HCT116 (cell line): ENCODE measurements around the gene APOBEC3C. TPM values are rescaled to one million over a fixed set of nuclear protein-coding genes. Genes with fewer than 3 reads are reported as not detected.

ENCODE experiments used
- ATAC-seq: fragments of 200-7000 bp; cut with Tn5 transposase; 2 replicates; pipeline ENCODE4 v1.9.1; 2020; ENCODE audit warnings: mild to moderate bottlenecking, moderate library complexity
- BruUV-seq: library from RNA; stranded (reverse); fragments of 400-500 nt; replicated peaks from 2 replicates; lab custom pipeline; 2021; lab: Mats Ljungman, UMichigan
- CTCF ChIA-PET: fragments of 300-600 bp; sonication (Branson Sonifier 250); formaldehyde crosslinking; loops from one replicate; lab custom pipeline; 2021; ENCODE audit warnings: antibody characterized with exemption; lab: Charles Lee
- POLR2A ChIA-PET: fragments of 300-600, 350-600 bp; sonication (Branson Sonifier 250); formaldehyde crosslinking; loops from one replicate; lab custom pipeline; 2021; ENCODE audit warnings: antibody characterized with exemption; lab: Charles Lee
- RAD21 ChIA-PET, 2 experiments: fragments of 300-600 bp; sonication (Branson Sonifier 250); formaldehyde crosslinking; loops; one replicate each; lab custom pipeline; 2023; ENCODE audit warnings: low total read pairs in 2 of 2; ENCODE audit not compliant: uncharacterized antibody in 2 of 2, unreplicated experiment in 2 of 2, low non-redundant PET in 1 of 2; lab: Charles Lee
- DNase-seq: peaks from one replicate; pipeline ENCODE4 v3.0.0-alpha.2; 2010; ENCODE audit warnings: low read depth, low spot score
- H2AFZ ChIP-seq: fragments of 200-600 bp; shearing (Covaris generic), sonication (generic); 2 replicates; pipeline ENCODE4 v1.6.1; 2017; ENCODE audit warnings: low read depth, mixed run types, mixed read lengths, antibody characterized with exemption, low read length; ENCODE audit not compliant: poor library complexity, severe bottlenecking
- H3K27ac ChIP-seq: 2 replicates; pipeline ENCODE4 v1.5.1; 2012; ENCODE audit warnings: low read depth, low read length
- H3K27me3 ChIP-seq: fragments of 200-600 bp; sonication (generic); 2 replicates; pipeline ENCODE4 v1.6.1; 2016; ENCODE audit warnings: mixed run types, low read length, mixed read lengths; ENCODE audit not compliant: insufficient read depth
- H3K36me3 ChIP-seq, 2 experiments: fragments of 200-500 bp in 1 of 2; fragments of 200-600 bp in 1 of 2; sonication (Bioruptor generic) in 1 of 2; sonication (generic) in 1 of 2; 2 replicates each; pipeline versions ENCODE4 v1.5.1 to v1.6.1; 2014 to 2016; ENCODE audit warnings: low read length in 2 of 2, inconsistent platforms in 1 of 2, mixed read lengths in 1 of 2, mixed run types in 1 of 2; ENCODE audit not compliant: insufficient read depth in 2 of 2, control insufficient read depth in 1 of 2
- H3K4me1 ChIP-seq, 2 experiments: fragments of 200-600 bp in 1 of 2; sonication (generic) in 1 of 2; 2 replicates each; pipeline versions ENCODE4 v1.5.1 to v1.6.1; 2012 to 2017; ENCODE audit warnings: low read length in 2 of 2, inconsistent platforms in 1 of 2, mild to moderate bottlenecking in 1 of 2, mixed read lengths in 1 of 2, mixed run types in 1 of 2, moderate library complexity in 1 of 2; ENCODE audit not compliant: insufficient read depth in 2 of 2, control insufficient read depth in 1 of 2
- H3K4me2 ChIP-seq: fragments of 200-600 bp; sonication (generic); 2 replicates; pipeline ENCODE4 v1.6.1; 2017; ENCODE audit warnings: mixed run types, low read length, mixed read lengths
- H3K4me3 ChIP-seq, 2 experiments: fragments of 200-600 bp in 1 of 2; sonication (generic) in 1 of 2; replicated peaks in 1 of 2; 2 replicates each; pipeline ENCODE4 v1.5.1; 2011 to 2016; ENCODE audit warnings: low read length in 2 of 2, control low read depth in 1 of 2, low read depth in 1 of 2, mild to moderate bottlenecking in 1 of 2, mixed read lengths in 1 of 2, mixed run types in 1 of 2
- H3K79me2 ChIP-seq: fragments of 200-600 bp; sonication (generic); 2 replicates; pipeline ENCODE4 v1.6.1; 2017; ENCODE audit warnings: mild to moderate bottlenecking, mixed run types, low read length, moderate library complexity, mixed read lengths; ENCODE audit not compliant: insufficient read depth
- H3K9ac ChIP-seq: fragments of 200-600 bp; sonication (generic); 2 replicates; pipeline ENCODE4 v1.6.1; 2016; ENCODE audit warnings: low read length, mixed read lengths
- H3K9me2 ChIP-seq: fragments of 200-600 bp; sonication (generic), shearing (Covaris generic); 2 replicates; pipeline ENCODE4 v1.6.1; 2017; ENCODE audit warnings: mixed run types, mild to moderate bottlenecking, moderate library complexity; ENCODE audit not compliant: insufficient read depth
- H3K9me3 ChIP-seq, 2 experiments: fragments of 200-500 bp in 1 of 2; fragments of 200-600 bp in 1 of 2; sonication (Bioruptor generic) in 1 of 2; sonication (generic) in 1 of 2; 2 replicates each; pipeline ENCODE4 v1.6.1; 2014 to 2017; ENCODE audit warnings: low read length in 2 of 2, mixed read lengths in 2 of 2, inconsistent platforms in 1 of 2, low read depth in 1 of 2, mild to moderate bottlenecking in 1 of 2, mixed run types in 1 of 2, moderate library complexity in 1 of 2; ENCODE audit not compliant: control insufficient read depth in 1 of 2, insufficient read depth in 1 of 2
- H4K20me1 ChIP-seq: fragments of 200-600 bp; sonication (generic), shearing (Covaris generic); 2 replicates; pipeline ENCODE4 v1.6.1; 2017; ENCODE audit warnings: mixed run types, mild to moderate bottlenecking, moderate library complexity; ENCODE audit not compliant: insufficient read depth
- CBX3 ChIP-seq: IDR thresholded peaks from 2 replicates; pipeline ENCODE4 v1.6.1; 2012; ENCODE audit warnings: low read depth
- CEBPB ChIP-seq: IDR thresholded peaks from 2 replicates; pipeline ENCODE4 v1.6.1; 2012; ENCODE audit warnings: low read depth
- EGR1 ChIP-seq: IDR thresholded peaks from 2 replicates; pipeline ENCODE4 v1.6.1; 2012; ENCODE audit warnings: low read depth
- ELF1 ChIP-seq: IDR thresholded peaks from 2 replicates; pipeline ENCODE4 v1.6.1; 2012; ENCODE audit warnings: low read depth, borderline replicate concordance
- EZH2 ChIP-seq: fragments of 200-600 bp; sonication (generic); IDR thresholded peaks from 2 replicates; pipeline ENCODE4 v1.6.1; 2017; ENCODE audit warnings: antibody characterized with exemption, mixed run types
- EZH2phosphoT487 ChIP-seq: fragments of 200-600 bp; IDR thresholded peaks from 2 replicates; pipeline ENCODE4 v1.6.1; 2018; ENCODE audit warnings: antibody characterized with exemption, borderline replicate concordance
- FOSL1 ChIP-seq: IDR thresholded peaks from 2 replicates; pipeline ENCODE4 v1.6.1; 2012; ENCODE audit warnings: low read depth
- JUND ChIP-seq: IDR thresholded peaks from 2 replicates; pipeline ENCODE4 v1.6.1; 2012
- POLR2AphosphoS5 ChIP-seq: IDR thresholded peaks from 2 replicates; pipeline ENCODE4 v1.6.1; 2011; ENCODE audit warnings: mild to moderate bottlenecking, low read depth, low read length, moderate library complexity
- RAD21 ChIP-seq: IDR thresholded peaks from 2 replicates; pipeline ENCODE4 v1.6.1; 2012; ENCODE audit warnings: low read depth, mild to moderate bottlenecking
- SIN3A ChIP-seq: IDR thresholded peaks from 2 replicates; pipeline ENCODE4 v1.6.1; 2012; ENCODE audit warnings: low read depth
- SP1 ChIP-seq: IDR thresholded peaks from 2 replicates; pipeline ENCODE4 v1.6.1; 2012; ENCODE audit warnings: low read depth
- SRF ChIP-seq: IDR thresholded peaks from 2 replicates; pipeline ENCODE4 v1.6.1; 2012; ENCODE audit warnings: low read depth
- TCF7L2 ChIP-seq: IDR thresholded peaks from 2 replicates; pipeline ENCODE4 v1.7.0; 2011; ENCODE audit warnings: borderline replicate concordance, inconsistent platforms; ENCODE audit not compliant: insufficient read depth, insufficient read length; ENCODE audit errors: extremely low read depth
- YY1 ChIP-seq: IDR thresholded peaks from 2 replicates; pipeline ENCODE4 v1.6.1; 2011; ENCODE audit warnings: low read length, low read depth, moderate library complexity, mild to moderate bottlenecking; ENCODE audit not compliant: insufficient replicate concordance; ENCODE audit errors: extremely low read depth
- ZFX ChIP-seq: fragments of 450-650 bp; IDR thresholded peaks from 2 replicates; pipeline ENCODE4 v1.6.1; 2017
- ZNF274 ChIP-seq: fragments of 200-500 bp; sonication (Bioruptor generic); IDR thresholded peaks from 2 replicates; pipeline ENCODE4 v1.6.1; 2014; ENCODE audit warnings: mild to moderate bottlenecking, low read depth, low read length, inconsistent platforms
- intact Hi-C: fragments of 100-400 bp; cut with micrococcal nuclease; formaldehyde crosslinking; loops from 2 replicates; pipeline ENCODE4 v1.10.0; 2022
- total RNA-seq: library from RNA; stranded (reverse); gene quantifications from one replicate; pipeline ENCODE4 v1.2.1, GENCODE V29; 2021; ENCODE audit not compliant: unreplicated experiment
- TF ChIP-seq, protein P1 (sequence below), 3 experiments: fragments of 200-600 bp in 1 of 3; sonication (generic) in 1 of 3; IDR thresholded peaks in 2 of 3; conservative IDR thresholded peaks in 1 of 3; 2 replicates each; pipeline ENCODE4 v1.5.1; 2012 to 2017; ENCODE audit warnings: low read depth in 2 of 3, low read length in 2 of 3, antibody characterized with exemption in 1 of 3, borderline replicate concordance in 1 of 3, control low read depth in 1 of 3, mild to moderate bottlenecking in 1 of 3, mixed read lengths in 1 of 3, mixed run types in 1 of 3, moderate library complexity in 1 of 3; ENCODE audit not compliant: insufficient read depth in 1 of 3
- TF ChIP-seq, protein P2 (sequence below): IDR thresholded peaks from 2 replicates; pipeline ENCODE4 v1.6.1; 2012
- TF ChIP-seq, protein P3 (sequence below): IDR thresholded peaks from 2 replicates; pipeline ENCODE4 v1.6.1; 2012; ENCODE audit warnings: low read depth
- TF ChIP-seq, protein P4 (sequence below): IDR thresholded peaks from 2 replicates; pipeline ENCODE4 v1.6.1; 2012

The APOBEC3C gene
- total RNA-seq, 1 experiment from 2014 or later = 40.2 TPM

DNA sequence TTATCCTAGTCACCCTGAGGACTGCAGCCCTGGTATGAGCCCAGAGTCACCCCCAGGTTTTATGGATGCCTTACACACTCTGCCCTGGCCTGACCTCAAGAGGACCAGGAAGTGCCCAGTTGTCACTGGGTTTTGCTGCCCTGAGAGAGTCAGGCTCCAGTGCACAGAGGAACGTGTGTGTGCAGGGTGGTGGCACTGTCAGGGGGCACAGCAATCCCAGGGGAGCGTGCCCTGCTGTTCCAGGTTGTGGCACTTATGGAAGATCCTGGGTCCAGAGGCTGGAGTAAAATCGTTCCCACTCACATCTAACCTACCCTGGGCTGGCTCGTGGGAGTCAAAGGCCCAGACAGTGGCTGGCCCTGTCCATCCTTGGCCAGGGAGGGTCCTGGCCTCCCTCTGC is 49.1 kb upstream of the APOBEC3C start (continued):
- TF ChIP-seq YY1 (no peak), RAD21 (no peak), ELF1 (no peak), ZFX (no peak), FOSL1 (no peak), ZNF274 (no peak)

DNA sequence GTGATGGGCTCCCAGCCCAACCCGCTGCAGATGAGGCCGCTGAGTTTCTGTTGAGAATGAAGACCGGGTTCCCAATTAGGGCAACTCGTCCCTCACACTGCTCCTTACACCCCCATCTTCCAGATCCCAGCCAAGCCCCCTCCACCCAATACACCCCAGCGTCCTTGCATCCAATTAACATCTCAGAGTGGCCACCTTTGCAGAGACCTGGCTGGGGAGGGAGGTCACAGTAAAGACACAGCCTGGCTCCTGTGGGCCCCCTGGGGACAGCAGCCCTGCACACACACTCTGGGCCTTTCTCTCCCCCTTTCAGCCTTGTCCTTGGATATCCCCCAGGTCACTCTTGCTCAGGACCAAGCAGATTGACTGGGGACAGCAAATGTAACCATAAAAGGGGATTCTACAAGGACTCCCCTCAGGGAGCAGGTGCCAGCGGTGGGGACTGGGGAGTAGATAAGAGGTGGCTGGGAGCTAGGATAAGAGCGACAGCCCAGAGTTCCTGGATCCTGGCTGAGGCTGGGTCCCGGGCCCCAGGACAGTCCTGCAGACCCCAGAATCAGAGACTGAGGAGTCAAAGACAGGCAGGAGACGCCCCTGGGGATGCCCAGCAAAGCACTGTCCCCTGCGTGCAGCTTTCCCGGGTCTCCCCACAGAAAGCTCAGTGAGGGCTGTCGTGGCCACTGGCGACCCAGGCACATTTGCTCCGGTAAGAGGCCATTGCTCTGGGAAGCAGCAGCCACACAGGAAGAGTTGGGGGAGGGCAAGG is 48.3 kb upstream of the APOBEC3C start:
- no TSS peak for BruUV-seq
- Histone ChIP-seq H3K36me3 (no peaks in the 10 kb centered on the region), H3K27ac (no peak overlapping the region), H3K9me2 (no peaks in the 10 kb centered on the region), H3K9ac (no peak overlapping the region), H2AFZ (no peak overlapping the region), H3K79me2 (no peaks in the 10 kb centered on the region), H3K4me2 (no peak overlapping the region), H4K20me1 (no peaks in the 10 kb centered on the region), H3K4me1 (peaks cover 2 to 6% of the 10 kb centered on the region in 2 experiments; a peak in 3 of 4 replicates), H3K27me3 (no peaks in the 10 kb centered on the region), H3K4me3 (no peak overlapping the region), H3K9me3 (no peaks in the 10 kb centered on the region)
- CTCF ChIA-PET = no interaction called here
- no peak for ATAC-seq
- TF ChIP-seq, protein P1, sequence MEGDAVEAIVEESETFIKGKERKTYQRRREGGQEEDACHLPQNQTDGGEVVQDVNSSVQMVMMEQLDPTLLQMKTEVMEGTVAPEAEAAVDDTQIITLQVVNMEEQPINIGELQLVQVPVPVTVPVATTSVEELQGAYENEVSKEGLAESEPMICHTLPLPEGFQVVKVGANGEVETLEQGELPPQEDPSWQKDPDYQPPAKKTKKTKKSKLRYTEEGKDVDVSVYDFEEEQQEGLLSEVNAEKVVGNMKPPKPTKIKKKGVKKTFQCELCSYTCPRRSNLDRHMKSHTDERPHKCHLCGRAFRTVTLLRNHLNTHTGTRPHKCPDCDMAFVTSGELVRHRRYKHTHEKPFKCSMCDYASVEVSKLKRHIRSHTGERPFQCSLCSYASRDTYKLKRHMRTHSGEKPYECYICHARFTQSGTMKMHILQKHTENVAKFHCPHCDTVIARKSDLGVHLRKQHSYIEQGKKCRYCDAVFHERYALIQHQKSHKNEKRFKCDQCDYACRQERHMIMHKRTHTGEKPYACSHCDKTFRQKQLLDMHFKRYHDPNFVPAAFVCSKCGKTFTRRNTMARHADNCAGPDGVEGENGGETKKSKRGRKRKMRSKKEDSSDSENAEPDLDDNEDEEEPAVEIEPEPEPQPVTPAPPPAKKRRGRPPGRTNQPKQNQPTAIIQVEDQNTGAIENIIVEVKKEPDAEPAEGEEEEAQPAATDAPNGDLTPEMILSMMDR (IDR thresholded peaks at IDR 0.05 in 2 of 3, conservative IDR thresholded peaks at IDR 0.05 in 1 of 3; ENCODE audit: borderline replicate concordance in 1 of 3, insufficient read depth in 1 of 3, low read depth in 2 of 3, low read length in 2 of 3) = no peak
- TF ChIP-seq ZFX (no peak), ZNF274 (no peak), CEBPB (no peak), SP1 (no peak), SIN3A (no peak), SRF (no peak), EZH2 (no peak), EGR1 (no peak), RAD21 (no peak), POLR2AphosphoS5 (no peak), JUND (no peak), ELF1 (no peak), EZH2phosphoT487 (no peak), YY1 (no peak), TCF7L2 (no peak), CBX3 (no peak)
- TF ChIP-seq, protein P2, sequence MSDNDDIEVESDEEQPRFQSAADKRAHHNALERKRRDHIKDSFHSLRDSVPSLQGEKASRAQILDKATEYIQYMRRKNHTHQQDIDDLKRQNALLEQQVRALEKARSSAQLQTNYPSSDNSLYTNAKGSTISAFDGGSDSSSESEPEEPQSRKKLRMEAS = no peak
- TF ChIP-seq, protein P3, sequence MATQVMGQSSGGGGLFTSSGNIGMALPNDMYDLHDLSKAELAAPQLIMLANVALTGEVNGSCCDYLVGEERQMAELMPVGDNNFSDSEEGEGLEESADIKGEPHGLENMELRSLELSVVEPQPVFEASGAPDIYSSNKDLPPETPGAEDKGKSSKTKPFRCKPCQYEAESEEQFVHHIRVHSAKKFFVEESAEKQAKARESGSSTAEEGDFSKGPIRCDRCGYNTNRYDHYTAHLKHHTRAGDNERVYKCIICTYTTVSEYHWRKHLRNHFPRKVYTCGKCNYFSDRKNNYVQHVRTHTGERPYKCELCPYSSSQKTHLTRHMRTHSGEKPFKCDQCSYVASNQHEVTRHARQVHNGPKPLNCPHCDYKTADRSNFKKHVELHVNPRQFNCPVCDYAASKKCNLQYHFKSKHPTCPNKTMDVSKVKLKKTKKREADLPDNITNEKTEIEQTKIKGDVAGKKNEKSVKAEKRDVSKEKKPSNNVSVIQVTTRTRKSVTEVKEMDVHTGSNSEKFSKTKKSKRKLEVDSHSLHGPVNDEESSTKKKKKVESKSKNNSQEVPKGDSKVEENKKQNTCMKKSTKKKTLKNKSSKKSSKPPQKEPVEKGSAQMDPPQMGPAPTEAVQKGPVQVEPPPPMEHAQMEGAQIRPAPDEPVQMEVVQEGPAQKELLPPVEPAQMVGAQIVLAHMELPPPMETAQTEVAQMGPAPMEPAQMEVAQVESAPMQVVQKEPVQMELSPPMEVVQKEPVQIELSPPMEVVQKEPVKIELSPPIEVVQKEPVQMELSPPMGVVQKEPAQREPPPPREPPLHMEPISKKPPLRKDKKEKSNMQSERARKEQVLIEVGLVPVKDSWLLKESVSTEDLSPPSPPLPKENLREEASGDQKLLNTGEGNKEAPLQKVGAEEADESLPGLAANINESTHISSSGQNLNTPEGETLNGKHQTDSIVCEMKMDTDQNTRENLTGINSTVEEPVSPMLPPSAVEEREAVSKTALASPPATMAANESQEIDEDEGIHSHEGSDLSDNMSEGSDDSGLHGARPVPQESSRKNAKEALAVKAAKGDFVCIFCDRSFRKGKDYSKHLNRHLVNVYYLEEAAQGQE = no peak
- TF ChIP-seq, protein P4, sequence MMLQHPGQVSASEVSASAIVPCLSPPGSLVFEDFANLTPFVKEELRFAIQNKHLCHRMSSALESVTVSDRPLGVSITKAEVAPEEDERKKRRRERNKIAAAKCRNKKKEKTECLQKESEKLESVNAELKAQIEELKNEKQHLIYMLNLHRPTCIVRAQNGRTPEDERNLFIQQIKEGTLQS = no peak
- RAD21 ChIA-PET = no interaction called here
- POLR2A ChIA-PET = no interaction called here
- DNase-seq = no peak
- intact Hi-C loops = no loop called here
